ENCODE data around the gene MAP4K2.

The MAP4K2 gene

GRCh38 chr11:64837887-64838351 is 34.9 kb upstream of the MAP4K2 start:
- no peaks in the 10 kb centered on the region for H3K4me1 ChIP-seq
- H3K4me2 ChIP-seq (ENCODE audit: low read length), result no peak overlapping the region
- H3K27me3 ChIP-seq (ENCODE audit: control insufficient read depth, insufficient read depth, low read length), result no peaks in the 10 kb centered on the region
- H3K79me2 ChIP-seq, result no peaks in the 10 kb centered on the region
- no peak overlapping the region for H3K9ac ChIP-seq
- no peaks in the 10 kb centered on the region for H3K36me3 ChIP-seq (ENCODE audit: control insufficient read depth, insufficient read depth, low read length)
- no peaks in the 10 kb centered on the region for H3K9me3 ChIP-seq (ENCODE audit: control insufficient read depth, low read length)
- H3K4me3 ChIP-seq (ENCODE audit: low read depth, low read length), result no peak overlapping the region
- H3K27ac ChIP-seq, result no peak overlapping the region
- no peak overlapping the region for H2AFZ ChIP-seq
- no peak for TF ChIP-seq CTCF (IDR thresholded peaks at IDR 0.05)

- no peaks in the 10 kb centered on the region for H3K36me3 ChIP-seq (ENCODE audit: control insufficient read depth, insufficient read depth, low read length)
Measured at GRCh38 chr11:64836448-64837072, 33.5 kb upstream of the MAP4K2 start.

GRCh38 chr11:64835616-64836447 is 32.8 kb upstream of the MAP4K2 start:
- no peak overlapping the region for H3K4me2 ChIP-seq (ENCODE audit: low read length)
- no peak overlapping the region for H3K4me3 ChIP-seq (ENCODE audit: low read depth, low read length)
- no peaks in the 10 kb centered on the region for H3K36me3 ChIP-seq (ENCODE audit: control insufficient read depth, insufficient read depth, low read length)
- no peaks in the 10 kb centered on the region for H3K79me2 ChIP-seq
- no peaks in the 10 kb centered on the region for H3K9me3 ChIP-seq (ENCODE audit: control insufficient read depth, low read length)
- H3K4me1 ChIP-seq, result no peaks in the 10 kb centered on the region
- H3K27ac ChIP-seq, result no peak overlapping the region
- H2AFZ ChIP-seq, result no peak overlapping the region
- H3K9ac ChIP-seq, result no peak overlapping the region
- H3K27me3 ChIP-seq (ENCODE audit: control insufficient read depth, insufficient read depth, low read length), result no peaks in the 10 kb centered on the region
- TF ChIP-seq CTCF (IDR thresholded peaks at IDR 0.05), result no peak

More at GRCh38 chr11:64836448-64837072, 33.5 kb upstream of the MAP4K2 start:
- H3K79me2 ChIP-seq, result no peaks in the 10 kb centered on the region
- no peak overlapping the region for H3K9ac ChIP-seq
- H3K27me3 ChIP-seq (ENCODE audit: control insufficient read depth, insufficient read depth, low read length), result no peaks in the 10 kb centered on the region
- no peak for TF ChIP-seq CTCF (IDR thresholded peaks at IDR 0.05)
- no peaks in the 10 kb centered on the region for H3K9me3 ChIP-seq (ENCODE audit: control insufficient read depth, low read length)
- no peak overlapping the region for H3K4me3 ChIP-seq (ENCODE audit: low read depth, low read length)
- H3K4me1 ChIP-seq, result no peaks in the 10 kb centered on the region
- no peak overlapping the region for H3K27ac ChIP-seq
- no peak overlapping the region for H3K4me2 ChIP-seq (ENCODE audit: low read length)
- H2AFZ ChIP-seq, result no peak overlapping the region

- no peaks in the 10 kb centered on the region for H3K36me3 ChIP-seq (ENCODE audit: control insufficient read depth, insufficient read depth, low read length)
- no peak overlapping the region for H2AFZ ChIP-seq
- H3K4me3 ChIP-seq (ENCODE audit: low read depth, low read length), result no peak overlapping the region
- no peaks in the 10 kb centered on the region for H3K79me2 ChIP-seq
- no peak overlapping the region for H3K27ac ChIP-seq
- H3K9me3 ChIP-seq (ENCODE audit: control insufficient read depth, low read length), result no peaks in the 10 kb centered on the region
- H3K27me3 ChIP-seq (ENCODE audit: control insufficient read depth, insufficient read depth, low read length), result no peaks in the 10 kb centered on the region
- H3K4me2 ChIP-seq (ENCODE audit: low read length), result no peak overlapping the region
- H3K9ac ChIP-seq, result no peak overlapping the region
- TF ChIP-seq CTCF (IDR thresholded peaks at IDR 0.05), result no peak
- H3K4me1 ChIP-seq, result no peaks in the 10 kb centered on the region
Measured at GRCh38 chr11:64834723-64835615, 32.0 kb upstream of the MAP4K2 start.
